ENCODE measurements around the gene SIRPD.
"Not testable (repeated sequence)": the region's sequence is repeated elsewhere in the genome, so short reads cannot be mapped to it uniquely, and the experiment has no call there.

The SIRPD gene

DNA sequence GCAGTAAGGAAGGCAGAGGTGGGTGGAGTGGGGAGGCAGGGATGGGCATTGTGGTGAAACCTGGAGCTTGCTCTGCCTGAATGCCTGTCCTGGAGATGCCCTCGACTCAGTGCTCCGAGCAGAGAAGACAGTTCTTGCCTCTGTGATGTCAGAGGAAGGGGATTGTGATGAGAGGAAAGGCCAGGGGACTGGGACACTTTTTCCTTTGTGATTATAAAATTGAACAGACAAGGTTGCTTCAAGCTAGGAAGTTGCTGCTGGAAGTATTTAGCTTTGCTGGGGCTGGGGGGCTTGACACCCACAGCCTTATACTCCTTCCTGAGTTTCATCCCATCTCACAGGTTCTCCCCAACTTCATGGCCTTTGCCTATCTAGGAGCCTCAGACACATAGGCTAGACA lies at the start of gene SIRPD:
TSS of gene SIRPD (minus strand) at position 101 of the 400 bp plus-strand sequence. CDS start at position 49, 52 bp downstream.
- H3K9ac ChIP-seq (ENCODE audit: low read depth, low read length): no peak within 1 kb of the TSS
- no peaks in the 10 kb centered on the region for H3K9me3 ChIP-seq (ENCODE audit: control insufficient read depth, insufficient read depth, low read length)

DNA sequence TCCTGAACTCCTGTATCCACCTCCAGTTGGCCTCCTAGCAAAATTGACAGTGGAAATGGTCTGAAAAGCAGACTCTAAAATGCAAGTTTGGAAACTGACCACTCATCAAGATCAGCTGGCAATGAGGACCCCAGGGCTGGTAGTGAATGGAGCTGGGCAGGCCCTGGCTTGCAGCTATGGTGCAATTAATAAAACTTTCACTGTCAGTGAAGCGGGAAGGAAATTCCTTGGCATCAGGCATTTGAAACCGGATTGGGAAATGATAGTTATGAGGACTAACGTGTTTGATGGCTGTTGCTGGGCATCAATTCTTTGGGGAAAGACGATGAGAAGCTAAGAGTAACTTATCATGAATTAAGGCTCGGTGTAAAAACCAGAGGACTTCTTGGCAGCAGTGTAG lies 43.2 kb upstream of the SIRPD start:
- no peak overlapping the region for H3K9ac ChIP-seq (ENCODE audit: low read depth, low read length)
- H3K4me1 ChIP-seq (ENCODE audit: insufficient read depth, low read length): no peaks in the 10 kb centered on the region
- H3K9me3 ChIP-seq (ENCODE audit: control insufficient read depth, insufficient read depth, low read length): no peaks in the 10 kb centered on the region
- no peaks in the 10 kb centered on the region for H3K36me3 ChIP-seq (ENCODE audit: insufficient read depth, low read length)

More for the DNA sequence above, at the start of gene SIRPD:
- Histone ChIP-seq H3K36me3 (ENCODE audit: insufficient read depth, low read length) (no peaks in the 10 kb centered on the region), H3K4me1 (ENCODE audit: insufficient read depth, low read length) (no peaks in the 10 kb centered on the region)

DNA sequence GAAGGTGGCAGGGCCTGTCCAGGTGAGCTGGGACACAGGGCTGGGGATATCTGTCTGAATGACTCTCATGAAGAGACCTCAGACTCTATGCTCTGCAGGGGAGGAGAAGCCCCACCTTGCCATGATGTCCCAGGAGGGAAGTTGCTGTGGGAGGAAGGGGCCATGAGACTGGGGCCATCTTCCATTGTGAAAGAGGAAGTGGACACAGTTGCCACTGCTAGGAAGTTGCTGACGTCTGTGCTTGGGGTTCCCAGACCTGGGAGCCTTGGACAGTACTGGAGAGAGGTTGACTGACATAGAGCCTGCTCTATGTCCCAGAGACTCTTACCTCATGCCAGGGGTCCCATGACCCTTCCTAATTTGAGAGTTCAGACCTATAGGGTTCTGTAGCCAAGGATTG lies 37.8 kb upstream of the SIRPD start:
- no peaks in the 10 kb centered on the region for H3K9me3 ChIP-seq (ENCODE audit: control insufficient read depth, insufficient read depth, low read length)
- H3K36me3 ChIP-seq (ENCODE audit: insufficient read depth, low read length): no peaks in the 10 kb centered on the region
- no peak overlapping the region for H3K9ac ChIP-seq (ENCODE audit: low read depth, low read length)
- no peaks in the 10 kb centered on the region for H3K4me1 ChIP-seq (ENCODE audit: insufficient read depth, low read length)

DNA sequence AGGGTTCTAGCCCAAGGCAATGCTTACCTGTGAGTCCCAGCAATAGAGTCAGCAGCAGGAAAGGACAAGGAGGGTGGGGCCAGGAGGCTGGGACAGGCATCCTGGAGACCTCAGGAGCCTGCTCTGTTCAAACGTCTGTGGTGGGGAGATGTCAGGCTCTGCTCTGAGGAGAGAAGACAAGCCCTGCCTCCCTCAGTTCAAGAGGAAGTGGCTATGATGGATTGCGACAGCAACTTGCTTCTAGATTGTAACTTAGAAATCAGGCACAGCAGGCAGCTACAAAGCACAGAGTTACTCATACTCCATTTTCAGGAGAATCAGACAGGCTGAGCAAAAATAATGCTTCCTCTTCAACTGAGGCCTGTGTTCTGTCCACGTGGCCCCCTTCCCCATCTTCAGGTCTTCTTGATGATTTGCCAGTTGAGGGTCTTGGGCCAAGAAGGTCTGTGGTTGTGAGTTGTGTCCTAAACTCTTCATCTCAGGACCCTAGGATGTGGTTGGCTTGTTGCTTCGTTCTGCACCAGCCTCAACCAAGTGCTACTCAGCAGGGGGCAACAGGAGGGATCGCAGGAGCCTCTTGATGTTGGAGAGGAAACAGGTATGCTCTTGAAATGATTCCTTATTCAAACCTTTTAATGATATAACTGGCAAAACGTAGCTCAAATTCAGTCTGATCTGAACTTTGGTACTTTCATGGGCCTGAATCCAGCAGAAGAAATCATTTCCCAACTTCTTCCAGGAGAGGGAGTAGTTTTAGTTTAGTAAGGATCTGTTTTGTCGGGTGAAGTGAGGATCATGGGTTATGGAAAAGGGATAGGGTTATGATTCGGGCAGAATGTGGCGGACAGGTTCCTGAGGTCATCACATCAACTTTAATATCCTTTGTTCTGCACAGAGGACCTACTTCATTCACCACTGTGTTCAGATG lies 31.3 kb upstream of the SIRPD start:
- H3K9ac ChIP-seq (ENCODE audit: low read depth, low read length): no peak overlapping the region
- no peaks in the 10 kb centered on the region for H3K36me3 ChIP-seq (ENCODE audit: insufficient read depth, low read length)
- no peaks in the 10 kb centered on the region for H3K4me1 ChIP-seq (ENCODE audit: insufficient read depth, low read length)
- no peaks in the 10 kb centered on the region for H3K9me3 ChIP-seq (ENCODE audit: control insufficient read depth, insufficient read depth, low read length)

DNA sequence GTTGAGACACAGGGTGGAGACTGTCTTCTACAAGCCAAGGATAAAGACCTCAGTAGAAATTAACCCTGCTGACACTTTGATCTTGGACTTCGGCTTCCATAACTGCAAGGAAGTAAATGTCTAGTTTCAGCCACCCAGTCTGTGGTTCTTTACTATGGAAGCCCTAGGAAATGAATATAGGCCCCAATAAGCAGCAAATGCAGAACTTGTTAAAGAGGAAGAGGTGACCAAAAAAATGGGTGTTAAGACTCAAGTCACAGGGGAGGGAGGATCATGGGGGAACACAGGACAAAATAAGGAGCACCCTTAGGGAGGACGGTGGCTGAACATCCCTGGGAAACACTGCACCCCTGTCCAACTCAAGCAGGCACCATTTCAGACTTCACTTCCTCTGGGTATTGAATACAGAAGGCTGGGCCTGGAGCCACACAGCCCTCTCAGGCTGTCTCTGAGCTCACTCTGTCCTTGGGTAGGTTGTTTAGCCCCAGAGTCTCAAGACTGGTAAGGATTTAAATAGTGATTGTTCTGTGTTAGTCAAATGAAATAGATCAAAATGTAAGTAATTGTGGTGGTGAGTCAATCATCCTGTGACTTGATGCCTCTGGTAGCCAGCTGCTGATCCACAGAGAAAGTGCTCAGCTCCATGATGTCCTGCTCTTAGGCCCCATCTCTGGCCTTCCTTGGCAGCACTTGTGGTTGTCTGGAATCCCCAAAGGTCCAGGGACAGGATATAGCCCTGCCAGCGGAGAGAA lies 30.5 kb upstream of the SIRPD start:
- Histone ChIP-seq H3K36me3 (ENCODE audit: insufficient read depth, low read length) (no peaks in the 10 kb centered on the region), H3K9ac (ENCODE audit: low read depth, low read length) (no peak overlapping the region), H3K4me1 (ENCODE audit: insufficient read depth, low read length) (no peaks in the 10 kb centered on the region), H3K9me3 (ENCODE audit: control insufficient read depth, insufficient read depth, low read length) (no peaks in the 10 kb centered on the region)

DNA sequence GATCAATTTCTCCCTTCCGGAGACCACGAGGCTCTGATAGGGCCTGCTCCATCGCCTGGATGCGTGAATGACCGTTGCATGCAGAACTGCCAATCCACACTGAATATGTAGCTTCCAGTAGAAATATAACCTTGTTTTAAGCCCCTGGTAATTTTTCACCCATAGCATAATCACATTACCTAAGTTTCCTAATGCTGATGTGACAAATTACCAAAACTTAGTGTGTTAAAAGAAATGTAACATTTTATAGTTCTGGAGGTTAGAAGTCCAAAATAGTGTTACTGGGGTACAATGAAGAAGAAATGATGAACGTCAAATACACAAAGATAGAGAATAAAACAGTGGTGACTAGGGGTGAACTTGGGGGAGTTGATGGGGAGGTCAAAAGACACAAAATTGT lies 22.0 kb upstream of the SIRPD start:
- no peaks in the 10 kb centered on the region for H3K4me1 ChIP-seq (ENCODE audit: insufficient read depth, low read length)
- H3K9me3 ChIP-seq (ENCODE audit: control insufficient read depth, insufficient read depth, low read length): no peaks in the 10 kb centered on the region
- H3K9ac ChIP-seq (ENCODE audit: low read depth, low read length): no peak overlapping the region
- H3K36me3 ChIP-seq (ENCODE audit: insufficient read depth, low read length): no peaks in the 10 kb centered on the region

DNA sequence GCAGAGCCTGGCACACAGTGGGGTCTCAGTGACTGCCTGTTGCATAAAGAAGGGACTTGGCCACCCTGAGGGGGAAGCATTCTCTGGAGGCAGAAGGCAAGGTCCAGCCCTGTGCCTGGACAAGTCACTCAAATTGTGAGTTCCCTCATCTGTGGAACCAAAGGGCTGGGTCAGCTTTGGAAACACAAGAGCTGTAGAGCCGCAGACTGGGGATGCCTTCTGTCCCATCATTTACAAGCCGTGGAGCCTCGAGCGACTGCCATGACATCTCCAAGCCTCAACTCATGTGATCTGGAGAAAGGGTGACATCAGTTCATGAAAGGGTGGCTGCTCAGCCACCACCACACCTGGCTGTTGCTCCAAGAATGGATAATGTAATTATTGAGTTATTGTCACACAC lies 20.4 kb upstream of the SIRPD start:
- Histone ChIP-seq H3K36me3 (ENCODE audit: insufficient read depth, low read length) (no peaks in the 10 kb centered on the region), H3K9me3 (ENCODE audit: control insufficient read depth, insufficient read depth, low read length) (no peaks in the 10 kb centered on the region), H3K4me1 (ENCODE audit: insufficient read depth, low read length) (no peaks in the 10 kb centered on the region), H3K9ac (ENCODE audit: low read depth, low read length) (no peak overlapping the region)

DNA sequence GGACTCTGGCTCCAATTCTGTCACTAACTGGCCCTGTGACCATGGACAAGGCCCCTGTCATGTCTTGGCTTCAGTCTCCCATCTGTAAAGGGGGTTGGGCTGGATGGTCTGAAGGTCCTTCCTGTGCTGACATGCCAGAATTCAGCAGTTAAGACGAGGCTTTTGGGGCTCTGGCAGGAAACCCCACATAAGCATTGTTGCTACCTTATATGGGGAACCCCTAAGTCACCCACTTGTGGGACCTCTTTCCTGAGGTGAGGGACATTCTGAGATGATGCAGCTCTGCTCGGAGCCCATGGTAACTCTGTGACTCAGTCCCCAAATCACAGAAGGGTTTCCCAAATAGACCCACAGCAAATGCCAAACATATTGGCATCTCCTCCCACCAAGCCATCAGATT lies 19.8 kb upstream of the SIRPD start:
- H3K4me1 ChIP-seq (ENCODE audit: insufficient read depth, low read length); H3K36me3 ChIP-seq (ENCODE audit: insufficient read depth, low read length); H3K9me3 ChIP-seq (ENCODE audit: control insufficient read depth, insufficient read depth, low read length); H3K9ac ChIP-seq (ENCODE audit: low read depth, low read length): not testable (repeated sequence)

DNA sequence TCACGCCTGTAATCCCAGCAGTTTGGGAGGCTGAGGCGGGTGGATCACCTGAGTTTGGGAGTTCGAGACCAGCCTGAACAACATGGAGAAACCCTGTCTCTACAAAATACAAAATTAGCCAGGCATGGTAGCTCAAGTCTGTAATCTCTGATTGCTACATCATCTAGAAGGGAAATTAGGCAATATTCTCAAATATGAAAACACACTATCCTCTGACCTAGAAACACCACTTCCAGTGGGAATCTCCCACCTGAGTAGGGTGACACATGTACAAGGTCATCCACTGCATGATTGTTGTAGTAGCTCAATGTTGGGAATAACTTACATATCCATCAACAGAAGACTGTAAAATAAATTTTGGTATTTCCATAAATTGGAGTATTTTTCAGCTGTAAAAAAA lies 19.1 kb upstream of the SIRPD start:
- Histone ChIP-seq H3K36me3 (ENCODE audit: insufficient read depth, low read length) (no peaks in the 10 kb centered on the region), H3K4me1 (ENCODE audit: insufficient read depth, low read length) (no peaks in the 10 kb centered on the region), H3K9ac (ENCODE audit: low read depth, low read length) (no peak overlapping the region), H3K9me3 (ENCODE audit: control insufficient read depth, insufficient read depth, low read length) (no peaks in the 10 kb centered on the region)

DNA sequence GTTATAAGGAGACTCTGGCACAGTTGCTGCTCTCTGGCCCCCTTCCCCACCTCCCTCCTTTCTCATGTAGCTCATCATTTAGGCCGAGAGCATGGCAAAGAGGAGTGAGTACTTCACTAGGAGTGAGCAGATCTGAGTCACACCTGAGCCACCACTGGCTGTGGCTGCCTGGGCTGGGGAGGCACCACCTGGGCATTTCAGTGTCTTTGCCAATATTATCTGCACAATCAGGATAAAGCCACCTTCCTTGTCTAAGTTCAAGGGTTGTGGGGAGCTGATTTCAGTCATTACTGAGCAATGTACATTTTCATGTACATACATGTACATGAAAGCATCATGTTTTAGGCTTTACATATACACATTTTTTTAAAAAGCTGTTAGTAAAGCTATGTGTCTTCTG lies 18.5 kb upstream of the SIRPD start:
- not testable (repeated sequence) for H3K9ac ChIP-seq (ENCODE audit: low read depth, low read length); H3K36me3 ChIP-seq (ENCODE audit: insufficient read depth, low read length); H3K4me1 ChIP-seq (ENCODE audit: insufficient read depth, low read length); H3K9me3 ChIP-seq (ENCODE audit: control insufficient read depth, insufficient read depth, low read length)

DNA sequence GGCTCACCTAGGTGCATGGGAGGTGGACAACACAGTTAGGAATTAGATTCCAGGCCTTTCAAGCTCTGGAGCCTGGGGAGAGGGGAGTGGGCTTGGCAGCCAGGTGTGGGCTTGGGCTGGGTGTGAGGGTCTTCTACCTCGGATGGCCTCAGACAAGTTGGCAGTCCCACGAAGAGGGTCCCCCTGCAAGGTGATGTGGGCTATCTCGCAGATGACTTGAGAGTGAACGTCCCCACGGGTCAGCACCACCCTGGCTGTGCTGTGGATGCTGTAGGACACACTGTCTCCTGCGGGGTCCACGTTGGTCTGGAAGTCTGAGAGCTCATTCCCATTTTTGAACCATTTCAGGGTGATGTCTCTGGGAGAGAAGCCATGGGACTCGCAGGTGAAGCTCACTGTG lies 14.1 kb upstream of the SIRPD start:
- not testable (repeated sequence) for H3K36me3 ChIP-seq (ENCODE audit: insufficient read depth, low read length); H3K9ac ChIP-seq (ENCODE audit: low read depth, low read length); H3K9me3 ChIP-seq (ENCODE audit: control insufficient read depth, insufficient read depth, low read length); H3K4me1 ChIP-seq (ENCODE audit: insufficient read depth, low read length)

DNA sequence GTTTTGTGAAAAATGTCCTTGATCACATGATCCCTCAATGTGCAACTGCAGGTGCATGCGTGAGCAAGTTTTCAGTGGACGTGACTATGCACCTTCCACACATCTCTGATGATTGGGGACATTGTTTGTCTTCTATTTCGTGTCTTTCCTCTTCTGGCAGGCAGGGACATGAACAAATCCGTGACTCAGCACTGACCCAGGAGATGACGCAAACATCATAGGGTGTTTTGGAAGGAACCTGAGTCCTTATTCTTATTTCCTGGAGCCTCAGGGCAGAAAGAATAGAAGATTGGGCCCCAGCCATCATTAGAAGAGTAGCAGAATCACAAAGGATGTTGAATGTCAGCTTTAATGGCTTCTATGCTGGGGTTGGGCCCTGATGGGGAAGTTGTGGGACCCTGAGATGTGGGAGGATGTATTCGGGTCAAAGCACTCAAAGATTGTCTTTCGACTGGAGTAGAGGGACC lies 11.9 kb upstream of the SIRPD start:
- Histone ChIP-seq H3K9me3 (ENCODE audit: control insufficient read depth, insufficient read depth, low read length) (no peaks in the 10 kb centered on the region), H3K4me1 (ENCODE audit: insufficient read depth, low read length) (0 out of 2 replicates have a peak, but pooled peaks cover 5% of the 10 kb centered on the region), H3K36me3 (ENCODE audit: insufficient read depth, low read length) (no peaks in the 10 kb centered on the region), H3K9ac (ENCODE audit: low read depth, low read length) (no peak overlapping the region)

DNA sequence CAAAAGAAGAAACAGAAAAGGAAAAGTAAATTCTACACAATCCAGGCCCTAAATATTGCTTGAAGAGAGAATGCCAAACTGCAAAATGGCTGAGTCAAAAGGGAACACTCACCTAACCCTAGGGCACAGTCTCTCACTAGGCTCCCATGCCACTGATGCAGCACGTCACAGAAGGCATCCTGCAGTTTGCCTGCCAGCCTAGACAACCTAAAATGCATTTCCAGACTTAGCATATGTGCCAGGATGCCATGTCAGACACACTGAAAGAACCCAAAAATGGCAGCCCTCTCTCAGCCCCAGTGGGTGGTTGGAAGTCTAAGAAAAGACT lies 10.6 kb upstream of the SIRPD start:
- H3K9me3 ChIP-seq (ENCODE audit: control insufficient read depth, insufficient read depth, low read length): no peaks in the 10 kb centered on the region

DNA sequence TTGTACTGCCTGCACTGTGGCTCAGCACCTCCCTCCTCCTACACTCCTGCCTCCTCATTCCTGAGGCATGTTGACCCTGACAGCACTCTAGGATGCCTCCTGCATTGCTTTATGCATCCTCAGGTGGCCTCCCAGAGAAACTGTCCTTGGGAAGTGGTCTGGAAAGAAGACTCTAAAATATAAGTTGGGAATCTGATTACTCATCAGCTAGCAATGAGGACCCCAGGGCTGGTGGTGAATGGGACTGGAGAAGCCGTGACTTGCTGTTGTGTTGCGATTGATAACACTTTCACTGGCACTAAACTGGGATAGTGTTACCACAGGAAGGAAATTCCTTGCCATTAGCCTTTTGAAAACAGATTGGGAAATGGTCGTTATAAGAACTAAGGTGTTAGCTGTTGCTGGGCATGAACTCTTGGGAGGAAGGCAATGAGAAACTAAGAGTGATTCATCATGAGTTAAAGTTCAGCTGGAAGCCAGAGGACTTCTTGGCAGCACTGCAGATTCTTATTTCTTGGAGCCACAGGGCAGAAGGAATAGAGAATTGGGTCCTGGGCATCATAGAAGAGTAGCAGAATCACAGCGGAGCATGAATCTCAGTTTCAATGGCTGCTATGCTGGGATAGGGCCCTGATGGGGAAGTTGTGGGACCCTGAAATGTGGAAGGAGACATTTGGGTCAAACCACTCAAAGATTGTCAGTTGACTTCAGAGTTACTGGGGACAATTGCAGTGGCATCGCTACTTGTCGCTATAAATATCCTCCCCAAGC lies 10.1 kb upstream of the SIRPD start:
- Histone ChIP-seq H3K4me1 (ENCODE audit: insufficient read depth, low read length) (0 out of 2 replicates have a peak, but pooled peaks cover 5% of the 10 kb centered on the region), H3K9me3 (ENCODE audit: control insufficient read depth, insufficient read depth, low read length) (no peaks in the 10 kb centered on the region), H3K9ac (ENCODE audit: low read depth, low read length) (no peak overlapping the region), H3K36me3 (ENCODE audit: insufficient read depth, low read length) (no peaks in the 10 kb centered on the region)

More for the DNA sequence above, 10.6 kb upstream of the SIRPD start:
- H3K36me3 ChIP-seq (ENCODE audit: insufficient read depth, low read length): no peaks in the 10 kb centered on the region
- no peak overlapping the region for H3K9ac ChIP-seq (ENCODE audit: low read depth, low read length)
- H3K4me1 ChIP-seq (ENCODE audit: insufficient read depth, low read length): 0 out of 2 replicates have a peak, but pooled peaks cover 5% of the 10 kb centered on the region
